Stimulated activated CD4-positive, alpha-beta T cell treated with anti-CD3 and anti-CD28 coated beads, Interleukin-15, amount 100 ng/mL, for 1 hour (primary cell): ENCODE measurements around the gene MAMSTR.
"Not testable (repeated sequence)": the region's sequence is repeated elsewhere in the genome, so short reads cannot be mapped to it uniquely, and the experiment has no call there.

ENCODE experiments used
- DNase-seq, 2 donors: peaks; one replicate each; pipeline ENCODE4 v3.0.0-alpha.2; 2020; ENCODE audit warnings: low read depth in 1 of 2, low spot score in 1 of 2

MAMSTR gene

GRCh38 chr19:48719263-48720171 is at the start of gene MAMSTR:
TSS of gene MAMSTR (minus strand) at chr19:48719725. CDS start at chr19:48719031, 694 bp downstream.
- no peak for DNase-seq

- no peak for DNase-seq
Measured at GRCh38 chr19:48768994-48769713, 49.6 kb upstream of the MAMSTR start.

DNA sequence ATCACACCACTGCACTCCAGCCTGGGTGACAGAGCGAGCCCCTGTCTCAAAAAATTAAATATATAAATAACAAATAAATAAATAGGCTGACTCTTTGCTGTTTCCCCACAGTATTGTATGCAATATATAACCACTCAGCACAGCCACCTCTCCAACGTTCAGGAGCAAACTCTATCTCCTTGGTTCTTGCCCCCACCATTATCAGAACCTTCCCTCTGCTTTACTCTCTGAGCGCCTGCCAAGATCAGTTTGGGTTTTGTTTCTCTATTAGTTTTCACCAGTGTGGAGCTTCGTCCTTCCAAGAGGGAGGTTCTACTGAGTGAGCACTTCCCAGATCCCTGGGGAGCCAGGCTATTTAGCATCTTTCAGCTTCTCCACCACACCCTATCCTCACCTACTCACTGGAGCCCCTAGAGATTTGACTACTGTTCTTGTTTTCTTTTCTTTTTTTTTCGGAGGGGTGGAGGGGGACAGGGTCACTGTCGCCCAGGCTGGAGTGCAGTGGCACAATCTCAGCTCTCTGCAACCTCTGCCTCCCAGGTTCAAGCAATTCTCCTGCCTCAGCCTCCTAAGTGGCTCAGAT is 48.7 kb upstream of the MAMSTR start:
- not testable (repeated sequence) for DNase-seq

GRCh38 chr19:48765816-48766215 is 46.3 kb upstream of the MAMSTR start:
- not testable (repeated sequence) for DNase-seq

- no peak for DNase-seq
Measured at GRCh38 chr19:48760504-48761205, 41.1 kb upstream of the MAMSTR start.

DNA sequence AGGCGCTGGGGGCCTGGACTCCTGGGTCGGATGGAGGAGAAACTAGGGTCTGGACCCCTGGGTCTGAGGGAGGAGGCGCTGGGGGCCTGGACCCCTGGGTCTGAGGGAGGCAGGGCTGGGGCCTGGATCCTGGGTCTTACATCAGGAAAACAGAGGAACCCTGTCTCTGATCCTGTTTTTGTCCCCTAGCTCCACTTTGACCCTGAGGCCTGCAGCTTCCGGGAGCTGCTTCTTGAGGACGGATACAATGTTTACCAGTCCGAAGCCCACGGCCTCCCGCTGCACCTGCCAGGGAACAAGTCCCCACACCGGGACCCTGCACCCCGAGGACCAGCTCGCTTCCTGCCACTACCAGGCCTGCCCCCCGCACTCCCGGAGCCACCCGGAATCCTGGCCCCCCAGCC is 38.2 kb upstream of the MAMSTR start:
- DNase-seq: no peak

DNA sequence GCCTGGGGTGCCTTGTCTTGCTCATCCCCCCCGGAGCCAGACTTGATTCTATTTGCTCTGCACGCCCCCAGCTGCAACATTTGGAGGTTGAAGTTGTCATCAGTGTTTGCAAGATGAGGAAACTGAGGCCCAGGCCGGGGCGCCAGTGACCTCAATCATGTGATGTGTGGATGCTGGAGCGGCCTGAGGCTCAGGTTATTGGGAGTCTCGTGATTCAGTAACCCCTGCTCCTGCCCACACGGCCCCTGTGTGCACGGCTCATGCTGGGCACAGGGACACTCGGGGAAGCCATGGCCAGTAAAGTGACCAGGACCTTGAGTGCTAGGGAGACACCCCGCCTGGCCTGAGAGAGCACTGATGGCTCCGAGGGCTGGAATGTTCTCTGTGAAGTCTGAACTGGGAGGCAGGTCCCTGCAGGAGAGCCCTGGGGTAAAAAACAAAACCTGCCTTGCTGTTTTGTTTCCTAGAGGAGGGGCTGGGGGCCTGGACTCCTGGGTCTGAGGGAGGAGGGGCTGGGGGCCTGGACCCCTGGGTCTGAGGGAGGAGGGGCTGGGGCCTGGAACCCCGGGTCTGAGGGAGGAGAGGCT is 37.7 kb upstream of the MAMSTR start:
- DNase-seq: no peak

DNA sequence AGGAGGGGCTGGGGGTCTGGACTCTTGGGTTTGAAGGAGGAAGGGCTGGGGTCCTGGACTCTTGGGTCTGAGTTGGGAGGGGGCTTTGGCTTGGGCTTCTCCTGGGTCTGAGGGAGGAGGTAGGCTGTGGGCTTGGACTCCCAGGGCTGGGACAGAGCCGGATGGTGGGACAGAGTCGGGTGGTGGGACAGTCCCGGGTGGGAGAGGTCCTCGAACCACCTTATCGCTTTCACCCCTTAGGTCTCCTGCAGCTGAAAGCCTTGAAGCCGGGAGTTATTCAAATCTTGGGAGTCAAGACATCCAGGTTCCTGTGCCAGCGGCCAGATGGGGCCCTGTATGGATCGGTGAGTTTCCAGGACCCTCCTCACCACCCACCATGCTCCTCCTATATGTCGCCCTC is 37.2 kb upstream of the MAMSTR start:
- DNase-seq: no peak

- no peak for DNase-seq
Measured at GRCh38 chr19:48756212-48756611, 36.7 kb upstream of the MAMSTR start.

- no peak for DNase-seq
Measured at GRCh38 chr19:48755787-48756186, 36.3 kb upstream of the MAMSTR start.

DNA sequence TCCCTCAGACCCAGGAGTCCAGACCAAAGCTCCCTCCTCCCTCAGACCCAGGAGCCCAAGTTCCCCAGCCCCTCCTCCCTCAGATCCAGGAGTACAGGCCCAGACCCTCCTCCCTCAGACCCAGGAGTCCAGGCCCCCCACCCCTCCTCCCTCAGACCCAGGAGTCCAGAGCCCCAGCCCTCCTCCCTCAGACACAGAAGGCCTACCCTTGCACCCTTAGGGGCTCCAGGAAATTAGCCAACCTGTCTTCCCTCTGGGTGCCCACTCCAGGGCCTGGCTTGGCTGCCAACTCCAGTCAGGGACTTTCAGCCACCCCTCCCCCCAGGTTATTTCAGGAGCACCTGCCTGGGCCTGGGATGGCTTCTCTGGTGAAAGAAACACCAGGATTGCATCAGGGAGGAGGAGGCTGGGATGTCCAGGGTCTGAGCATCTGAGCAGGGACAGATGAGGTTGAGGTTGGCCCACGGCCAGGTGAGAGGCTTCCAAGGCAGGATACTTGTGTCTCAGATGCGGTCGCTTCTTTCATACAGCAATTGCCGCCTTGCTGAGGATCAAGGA is 35.6 kb upstream of the MAMSTR start, which contains the start of gene FGF21:
Gene FGF21, plus strand, starts transcription at position 441 of the 558 bp plus-strand sequence. CDS start 713 bp downstream, outside the sequence.
- DNase-seq: no peak

GRCh38 chr19:48752496-48753365 is 33.2 kb upstream of the MAMSTR start, which contains the start of gene FUT1:
TSS of gene FUT1 (minus strand) at chr19:48752641. CDS start at chr19:48751281, 1,360 bp downstream.
- DNase-seq: no peak

- no peak for DNase-seq
Measured at GRCh38 chr19:48751845-48752495, 32.4 kb upstream of the MAMSTR start.

GRCh38 chr19:48750771-48751504 is 31.4 kb upstream of the MAMSTR start:
- no peak for DNase-seq

DNA sequence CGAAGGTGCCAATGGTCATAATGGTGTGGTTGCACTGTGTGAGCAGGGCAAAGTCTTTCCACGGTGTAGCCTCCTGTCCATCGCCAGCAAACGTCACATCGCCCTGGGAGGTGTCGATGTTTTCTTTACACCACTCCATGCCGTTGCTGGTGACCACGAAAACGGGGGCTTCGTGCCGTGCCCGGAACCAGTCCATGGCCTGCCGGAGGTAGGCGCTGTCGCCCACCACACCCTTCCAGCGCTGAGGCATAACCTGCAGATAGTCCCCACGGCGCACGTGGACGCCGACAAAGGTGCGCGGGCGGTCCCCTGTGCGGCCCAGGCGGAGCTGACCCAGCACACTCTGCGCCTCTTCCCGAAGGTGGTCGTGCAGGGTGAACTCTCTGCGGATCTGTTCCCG is 30.8 kb upstream of the MAMSTR start:
- DNase-seq: no peak

- DNase-seq: no peak
Measured at GRCh38 chr19:48749571-48750198, 30.2 kb upstream of the MAMSTR start.

- DNase-seq: no peak
Measured at GRCh38 chr19:48746738-48747575, 27.4 kb upstream of the MAMSTR start, which contains the start of gene IZUMO1. TSS of gene IZUMO1 (minus strand) at chr19:48746909. CDS start at chr19:48745859, 1,050 bp downstream.
